ENCODE results near the gene PROKR1. TPM values are rescaled to one million over a fixed set of nuclear protein-coding genes. Genes with fewer than 3 reads are reported as not detected.

PROKR1 gene
- total RNA-seq, 5 donors from 2014 or later (not counting 1 experiment from before 2014, with no cell fraction given) = not detected

DNA sequence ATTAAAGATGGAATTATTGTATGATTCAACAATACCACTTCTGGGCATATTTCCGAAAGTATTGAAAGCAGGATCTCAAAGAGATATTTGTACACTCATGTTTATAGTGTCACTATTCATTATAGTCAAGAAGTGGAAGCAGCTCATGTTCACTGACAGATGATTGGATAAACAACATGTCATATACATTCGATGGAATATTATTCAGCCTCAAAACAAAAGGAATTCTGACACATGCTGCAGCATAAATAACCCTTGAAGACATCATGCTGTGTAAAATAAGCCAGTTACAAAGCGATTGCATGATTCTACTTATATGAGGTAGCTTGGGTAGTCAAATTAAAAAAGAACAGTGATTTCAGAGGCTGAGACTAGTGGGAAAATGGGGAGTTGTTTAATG, 39.3 kb upstream of the PROKR1 start:
- CTCF ChIA-PET = interaction anchor here in 1 of 2 donors (0.6 to 2.4 kb wide), 2 partner anchors 9 to 24 kb away, joined by 3 to 13 read pairs; no protein-coding TSS in a partner anchor
- POLR2A ChIA-PET = interaction anchor here in 1 of 2 donors (0.6 kb wide), 1 partner anchor 454 kb away, joined by 3 read pairs; no protein-coding TSS in a partner anchor
- Histone ChIP-seq H3K27me3 (replicated peaks in 1 of 2; ENCODE audit: control insufficient read depth in 2 of 2, extremely low read depth in 1 of 2, insufficient read depth in 2 of 2, low read length in 1 of 2) (no peaks in the 10 kb centered on the region), H3K4me1 (ENCODE audit: control insufficient read depth in 1 of 2, extremely low read depth in 1 of 2, insufficient read depth in 2 of 2, low read length in 2 of 2) (peaks cover 0 to 2% of the 10 kb centered on the region in 2 experiments), H3K4me3 (ENCODE audit: control insufficient read depth in 1 of 2, extremely low read depth in 1 of 2, low read length in 1 of 2) (no peak overlapping the region), H3K9me3 (peaks cover 2% of the 10 kb centered on the region), H3K36me3 (ENCODE audit: control insufficient read depth in 2 of 2, extremely low read depth in 1 of 2, insufficient read depth in 1 of 2, low read length in 1 of 2) (no peaks in the 10 kb centered on the region), H3K27ac (ENCODE audit: low read length) (no peak overlapping the region)
- Mint-ChIP-seq H3K27ac (no peak overlapping the region), H3K36me3 (peaks cover 4% of the 10 kb centered on the region), H3K27me3 (peaks cover 2 to 8% of the 10 kb centered on the region in 2 donors), H3K4me3 (no peak overlapping the region), H3K9me3 (peaks cover 6 to 33% (median 10%) of the 10 kb centered on the region in 3 donors), H3K4me1 (peaks cover 0 to 5% (median 0%) of the 10 kb centered on the region in 3 donors)
- DNase-seq (no peak), ATAC-seq (replicated peaks in 1 of 4) (no peak)
- 100% methylated on average over 1 of the region's 3 CpGs for WGBS (ENCODE audit: insufficient coverage)

DNA sequence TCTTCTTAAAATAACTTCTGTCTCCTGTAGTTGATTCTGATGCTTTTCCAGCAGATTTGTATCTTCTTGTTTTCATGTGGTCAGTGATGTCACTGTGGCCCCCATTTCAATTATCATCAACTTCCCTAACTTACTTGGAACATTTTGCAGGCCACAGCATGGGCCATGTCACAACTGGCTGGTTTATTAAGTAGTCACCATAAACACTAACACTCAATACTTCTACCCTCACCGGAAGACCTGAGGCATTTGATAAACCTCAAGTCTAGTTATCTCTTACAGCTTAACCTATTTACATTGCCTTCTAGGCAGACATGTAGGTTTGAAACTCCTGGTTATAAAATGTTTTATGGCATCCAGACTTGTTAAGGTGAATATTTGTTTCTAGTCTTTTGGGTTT, 37.4 kb upstream of the PROKR1 start:
- Mint-ChIP-seq H3K4me1 (peaks cover 0 to 5% (median 0%) of the 10 kb centered on the region in 3 donors), H3K4me3 (no peak overlapping the region), H3K9me3 (peaks cover 10 to 34% (median 11%) of the 10 kb centered on the region in 3 donors), H3K27ac (no peak overlapping the region), H3K27me3 (no peaks in the 10 kb centered on the region), H3K36me3 (peaks cover 11% of the 10 kb centered on the region)
- peaks cover 0 to 2% of the 10 kb centered on the region in 2 experiments for H3K4me1 ChIP-seq (ENCODE audit: control insufficient read depth in 1 of 2, extremely low read depth in 1 of 2, insufficient read depth in 2 of 2, low read length in 2 of 2)
- H3K9me3 ChIP-seq = peaks cover 2% of the 10 kb centered on the region
- no peaks in the 10 kb centered on the region for H3K36me3 ChIP-seq (ENCODE audit: control insufficient read depth in 2 of 2, extremely low read depth in 1 of 2, insufficient read depth in 1 of 2, low read length in 1 of 2)
- WGBS (ENCODE audit: insufficient coverage) = no CpG with 5 or more reads among the region's 1 CpG
- H3K27me3 ChIP-seq (replicated peaks in 1 of 2; ENCODE audit: control insufficient read depth in 2 of 2, extremely low read depth in 1 of 2, insufficient read depth in 2 of 2, low read length in 1 of 2) = no peaks in the 10 kb centered on the region
- H3K4me3 ChIP-seq (ENCODE audit: control insufficient read depth in 1 of 2, extremely low read depth in 1 of 2, low read length in 1 of 2) = no peak overlapping the region
- ChIA-PET CTCF (interaction anchor here in 1 of 2 donors (2.4 kb wide), 1 partner anchor 11 kb away, joined by 13 read pairs; no protein-coding TSS in a partner anchor), POLR2A (no interaction called here)
- no peak overlapping the region for H3K27ac ChIP-seq (ENCODE audit: low read length)
- no peak for ATAC-seq (replicated peaks in 1 of 4)
- no peak for DNase-seq

DNA sequence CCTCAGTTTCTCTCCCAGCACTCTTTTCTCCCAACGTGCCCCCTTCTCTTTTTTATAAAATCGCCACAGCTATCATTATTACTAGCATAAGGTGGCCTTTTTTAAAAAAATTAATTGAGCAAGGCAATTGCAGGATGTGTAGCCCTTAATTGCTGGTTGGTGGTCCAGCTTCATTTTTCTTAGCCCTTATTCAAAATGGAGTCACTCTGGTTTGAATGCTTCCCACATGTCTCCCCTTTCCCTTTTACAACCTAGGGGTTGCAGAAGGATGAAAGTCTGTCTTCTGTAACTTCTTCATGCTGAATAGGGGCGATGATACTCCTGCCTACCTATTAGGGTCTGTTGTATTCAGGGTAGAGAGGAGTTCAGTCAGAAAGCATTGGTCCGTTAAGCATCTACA, 36.6 kb upstream of the PROKR1 start:
- Mint-ChIP-seq H3K9me3 (peaks cover 8 to 26% (median 10%) of the 10 kb centered on the region in 3 donors), H3K4me1 (peaks cover 0 to 5% (median 0%) of the 10 kb centered on the region in 3 donors), H3K27me3 (no peaks in the 10 kb centered on the region), H3K27ac (no peak overlapping the region), H3K4me3 (no peak overlapping the region), H3K36me3 (peaks cover 11% of the 10 kb centered on the region)
- H3K4me1 ChIP-seq (ENCODE audit: control insufficient read depth in 1 of 2, extremely low read depth in 1 of 2, insufficient read depth in 2 of 2, low read length in 2 of 2) = peaks cover 0 to 2% of the 10 kb centered on the region in 2 experiments
- 100% methylated on average over 1 of the region's 4 CpGs for WGBS (ENCODE audit: insufficient coverage)
- H3K27ac ChIP-seq (ENCODE audit: low read length) = no peak overlapping the region
- ChIA-PET POLR2A (no interaction called here), CTCF (no interaction called here)
- no peak overlapping the region for H3K4me3 ChIP-seq (ENCODE audit: control insufficient read depth in 1 of 2, extremely low read depth in 1 of 2, low read length in 1 of 2)
- ATAC-seq (replicated peaks in 1 of 4) (no peak), DNase-seq (no peak)
- no peaks in the 10 kb centered on the region for H3K36me3 ChIP-seq (ENCODE audit: control insufficient read depth in 2 of 2, extremely low read depth in 1 of 2, insufficient read depth in 1 of 2, low read length in 1 of 2)
- H3K9me3 ChIP-seq = no peaks in the 10 kb centered on the region
- H3K27me3 ChIP-seq (replicated peaks in 1 of 2; ENCODE audit: control insufficient read depth in 2 of 2, extremely low read depth in 1 of 2, insufficient read depth in 2 of 2, low read length in 1 of 2) = no peaks in the 10 kb centered on the region

- peaks cover 0 to 5% (median 0%) of the 10 kb centered on the region in 3 donors for H3K4me1 Mint-ChIP-seq
- POLR2A ChIA-PET = no interaction called here
- CTCF ChIA-PET = interaction anchor here in 1 of 2 donors (0.6 to 1.1 kb wide), 3 partner anchors 12 to 410 kb away, joined by 3 to 5 read pairs (median 3); no protein-coding TSS in a partner anchor
- H3K9me3 Mint-ChIP-seq = peaks cover 5 to 19% (median 8%) of the 10 kb centered on the region in 3 donors
- Histone ChIP-seq H3K4me3 (ENCODE audit: control insufficient read depth in 1 of 2, extremely low read depth in 1 of 2, low read length in 1 of 2) (no peak overlapping the region), H3K27me3 (replicated peaks in 1 of 2; ENCODE audit: control insufficient read depth in 2 of 2, extremely low read depth in 1 of 2, insufficient read depth in 2 of 2, low read length in 1 of 2) (no peaks in the 10 kb centered on the region), H3K36me3 (ENCODE audit: control insufficient read depth in 2 of 2, extremely low read depth in 1 of 2, insufficient read depth in 1 of 2, low read length in 1 of 2) (no peaks in the 10 kb centered on the region), H3K27ac (ENCODE audit: low read length) (no peak overlapping the region), H3K9me3 (no peaks in the 10 kb centered on the region), H3K4me1 (ENCODE audit: control insufficient read depth in 1 of 2, extremely low read depth in 1 of 2, insufficient read depth in 2 of 2, low read length in 2 of 2) (peaks cover 0 to 2% of the 10 kb centered on the region in 2 experiments)
- H3K4me3 Mint-ChIP-seq = no peak overlapping the region
- H3K27ac Mint-ChIP-seq = no peak overlapping the region
- no peak for DNase-seq
- H3K27me3 Mint-ChIP-seq = no peaks in the 10 kb centered on the region
- peaks cover 11% of the 10 kb centered on the region for H3K36me3 Mint-ChIP-seq
- no peak for ATAC-seq (replicated peaks in 1 of 4)
Observed at GRCh38 chr2:68607837-68608236, 35.5 kb upstream of the PROKR1 start.

DNA sequence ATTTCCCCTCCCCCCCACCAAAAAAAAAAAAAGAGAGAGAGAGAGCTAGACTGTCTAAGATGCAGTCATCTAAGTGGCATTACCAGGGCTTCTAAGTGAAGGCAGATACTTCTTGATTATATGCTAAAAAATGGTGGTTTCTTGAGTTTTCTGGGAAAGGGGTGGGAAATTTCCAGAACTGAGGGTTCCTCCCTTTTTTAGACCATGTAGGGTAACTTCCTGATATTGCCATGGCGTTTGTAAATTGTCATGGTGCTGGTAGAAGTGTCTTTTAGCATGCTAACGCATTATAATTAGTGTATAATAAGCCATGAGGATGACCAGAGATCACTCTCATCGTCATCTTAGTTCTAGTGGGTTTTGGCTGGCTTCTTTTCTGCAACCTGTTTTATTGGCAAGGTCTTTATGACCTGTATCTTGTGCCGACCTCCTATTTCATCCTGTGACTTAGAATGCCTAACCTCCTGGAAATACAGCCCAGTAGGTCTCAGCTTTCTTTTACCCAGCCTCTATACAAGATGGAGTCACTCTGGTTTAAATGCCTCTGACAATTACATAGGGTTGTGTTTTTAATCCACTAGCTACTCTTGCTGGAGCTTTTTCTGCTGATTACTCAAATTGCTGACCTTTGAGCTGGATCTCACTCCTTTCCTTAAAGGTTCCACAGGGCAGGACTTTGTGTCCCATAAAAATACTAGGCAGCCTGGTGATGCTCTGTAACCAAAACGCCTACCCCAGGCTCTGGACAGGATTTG, 30.4 kb upstream of the PROKR1 start:
- H3K36me3 Mint-ChIP-seq = peaks cover 11% of the 10 kb centered on the region
- Histone ChIP-seq H3K27ac (ENCODE audit: low read length) (no peak overlapping the region), H3K27me3 (replicated peaks in 1 of 2; ENCODE audit: control insufficient read depth in 2 of 2, extremely low read depth in 1 of 2, insufficient read depth in 2 of 2, low read length in 1 of 2) (no peaks in the 10 kb centered on the region), H3K4me1 (ENCODE audit: control insufficient read depth in 1 of 2, extremely low read depth in 1 of 2, insufficient read depth in 2 of 2, low read length in 2 of 2) (no peaks in the 10 kb centered on the region), H3K36me3 (ENCODE audit: control insufficient read depth in 2 of 2, extremely low read depth in 1 of 2, insufficient read depth in 1 of 2, low read length in 1 of 2) (no peaks in the 10 kb centered on the region), H3K4me3 (ENCODE audit: control insufficient read depth in 1 of 2, extremely low read depth in 1 of 2, low read length in 1 of 2) (no peak overlapping the region), H3K9me3 (no peaks in the 10 kb centered on the region)
- H3K27me3 Mint-ChIP-seq = no peaks in the 10 kb centered on the region
- ChIA-PET POLR2A (interaction anchor here in 1 of 2 donors (0.6 kb wide), 1 partner anchor 44 kb away, joined by 3 read pairs; no protein-coding TSS in a partner anchor), CTCF (interaction anchor here (0.6 to 0.7 kb wide), 2 partner anchors 120 to 269 kb away, joined by 3 read pairs; no protein-coding TSS in a partner anchor)
- DNase-seq (no peak), ATAC-seq (replicated peaks in 1 of 4) (no peak)
- WGBS (ENCODE audit: insufficient coverage) = 100% methylated on average over 3 of the region's 5 CpGs
- H3K27ac Mint-ChIP-seq = no peak overlapping the region
- peaks cover 4 to 12% (median 10%) of the 10 kb centered on the region in 3 donors for H3K9me3 Mint-ChIP-seq
- no peaks in the 10 kb centered on the region for H3K4me1 Mint-ChIP-seq
- no peak overlapping the region for H3K4me3 Mint-ChIP-seq

GRCh38 chr2:68620772-68621171, 22.6 kb upstream of the PROKR1 start:
- Mint-ChIP-seq H3K4me1 (no peaks in the 10 kb centered on the region), H3K9me3 (peaks cover 5 to 12% (median 10%) of the 10 kb centered on the region in 3 donors)

More at GRCh38 chr2:68620772-68621171, 22.6 kb upstream of the PROKR1 start:
- no peak overlapping the region for H3K4me3 Mint-ChIP-seq
- POLR2A ChIA-PET = no interaction called here
- peaks cover 0 to 4% of the 10 kb centered on the region in 2 donors for H3K27me3 Mint-ChIP-seq
- Histone ChIP-seq H3K9me3 (peaks cover 3% of the 10 kb centered on the region), H3K27me3 (replicated peaks in 1 of 2; ENCODE audit: control insufficient read depth in 2 of 2, extremely low read depth in 1 of 2, insufficient read depth in 2 of 2, low read length in 1 of 2) (no peaks in the 10 kb centered on the region), H3K4me1 (ENCODE audit: control insufficient read depth in 1 of 2, extremely low read depth in 1 of 2, insufficient read depth in 2 of 2, low read length in 2 of 2) (no peaks in the 10 kb centered on the region), H3K4me3 (ENCODE audit: control insufficient read depth in 1 of 2, extremely low read depth in 1 of 2, low read length in 1 of 2) (no peak overlapping the region), H3K27ac (ENCODE audit: low read length) (no peak overlapping the region), H3K36me3 (ENCODE audit: control insufficient read depth in 2 of 2, extremely low read depth in 1 of 2, insufficient read depth in 1 of 2, low read length in 1 of 2) (no peaks in the 10 kb centered on the region)
- DNase-seq = no peak
- CTCF ChIA-PET = no interaction called here
- no peak overlapping the region for H3K27ac Mint-ChIP-seq
- H3K36me3 Mint-ChIP-seq = peaks cover 6% of the 10 kb centered on the region
- no peak for ATAC-seq (replicated peaks in 1 of 4)
